Activated CD4-positive, alpha-beta T cell treated with anti-CD3 and anti-CD28 coated beads, Interleukin-2, amount 50 U/mL, for 24 hours (primary cell): ENCODE data around the gene SRSF6.
"Not testable (repeated sequence)": the region's sequence is repeated elsewhere in the genome, so short reads cannot be mapped to it uniquely, and the experiment has no call there.

ENCODE experiments used
- DNase-seq, 2 donors: peaks; one replicate each; pipeline ENCODE4 v3.0.0-alpha.2; 2020; ENCODE audit warnings: low read depth in 1 of 2, low spot score in 1 of 2

SRSF6 gene

GRCh38 chr20:43448748-43449535 lies 8.8 kb upstream of the SRSF6 start:
- DNase-seq: peak in 1 of 2 donors; percentile 32

- no peak for DNase-seq
Measured at GRCh38 chr20:43450841-43451799, 6.6 kb upstream of the SRSF6 start.

GRCh38 chr20:43452404-43453126 lies 5.1 kb upstream of the SRSF6 start:
- DNase-seq: no peak

GRCh38 chr20:43456252-43456651 lies 1.4 kb upstream of the SRSF6 start:
- DNase-seq: not testable (repeated sequence)

- DNase-seq: peak; percentile 68 to 88
Measured at GRCh38 chr20:43456809-43457639, 672 bp upstream of the SRSF6 start.

- no peak for DNase-seq
Measured at GRCh38 chr20:43458422-43458924, 777 bp downstream of the SRSF6 start.

- DNase-seq: no peak
Measured at GRCh38 chr20:43459022-43459942, 1.6 kb downstream of the SRSF6 start.

- no peak for DNase-seq
Measured at GRCh38 chr20:43460172-43460829, 2.6 kb downstream of the SRSF6 start.

GRCh38 chr20:43460830-43461200 lies 3.1 kb downstream of the SRSF6 start:
- DNase-seq: no peak

- no peak for DNase-seq
Measured at GRCh38 chr20:43461894-43462659, 4.4 kb downstream of the SRSF6 start.

- no peak for DNase-seq
Measured at GRCh38 chr20:43462660-43463526, 5.2 kb downstream of the SRSF6 start.

- no peak for DNase-seq
Measured at GRCh38 chr20:43463527-43464218, 6.0 kb downstream of the SRSF6 start.

GRCh38 chr20:43464219-43464790 lies 6.6 kb downstream of the SRSF6 start:
- DNase-seq: no peak

GRCh38 chr20:43465625-43465943 lies 7.9 kb downstream of the SRSF6 start:
- no peak for DNase-seq

- no peak for DNase-seq
Measured at GRCh38 chr20:43467589-43467988, 9.9 kb downstream of the SRSF6 start.

- DNase-seq: no peak
Measured at GRCh38 chr20:43472671-43473380, 15.1 kb downstream of the SRSF6 start.
